Measurements from ENCODE around the gene CC2D2B. TPM values are rescaled to one million over a fixed set of nuclear protein-coding genes. Genes with fewer than 3 reads are reported as not detected.

The CC2D2B gene
- total and polyA plus RNA-seq, 2 experiments from 2014 or later = 0.24 to 0.92 TPM

GRCh38 chr10:95941115-95941514 is 33.3 kb downstream of the CC2D2B start (continued):
- no peak for TF ChIP-seq REST (IDR thresholded peaks at IDR 0.05; ENCODE audit: unreplicated experiment)

GRCh38 chr10:95963202-95963990 is 55.6 kb downstream of the CC2D2B start:
- no peak overlapping the region for H3K27ac ChIP-seq (ENCODE audit: low read depth)
- H3K9me2 ChIP-seq (ENCODE audit: insufficient read depth) = no peaks in the 10 kb centered on the region
- peaks cover 4% of the 10 kb centered on the region; the same call in 2 of the 3 replicates for H3K9me3 Mint-ChIP-seq
- H4K20me1 ChIP-seq (replicated peaks; ENCODE audit: insufficient read depth) = no peaks in the 10 kb centered on the region
- H3K4me3 ChIP-seq = no peak overlapping the region
- no peaks in the 10 kb centered on the region for H3K27me3 Mint-ChIP-seq (ENCODE audit: insufficient read depth, low read depth, poor library complexity)
- no peaks in the 10 kb centered on the region for H3K4me1 ChIP-seq (ENCODE audit: insufficient read depth)
- H3K36me3 ChIP-seq (ENCODE audit: insufficient read depth) = no peaks in the 10 kb centered on the region
- ATAC-seq (no peak), DNase-seq (ENCODE audit: low spot score) (no peak)
- H3K4me2 ChIP-seq = no peak overlapping the region
- no peaks in the 10 kb centered on the region for H3K27me3 ChIP-seq (ENCODE audit: insufficient read depth)
- no peak overlapping the region for H3K4me3 Mint-ChIP-seq
- H3K27ac Mint-ChIP-seq = no peak overlapping the region
- H3K36me3 Mint-ChIP-seq (ENCODE audit: low read depth) = peaks cover 2% of the 10 kb centered on the region; the same call in 2 of the 3 replicates
- no peaks in the 10 kb centered on the region for H3K79me2 ChIP-seq (replicated peaks; ENCODE audit: insufficient read depth)
- H2AFZ ChIP-seq = no peak overlapping the region
- H3K4me1 Mint-ChIP-seq = no peaks in the 10 kb centered on the region
- no peaks in the 10 kb centered on the region for H3F3A ChIP-seq (replicated peaks; ENCODE audit: low read depth)
- no peak for TF ChIP-seq ETS1 (IDR thresholded peaks at IDR 0.05)
- TF ChIP-seq EZH2phosphoT487 (IDR thresholded peaks at IDR 0.05; ENCODE audit: unreplicated experiment) = no peak
- no peak for TF ChIP-seq REST (IDR thresholded peaks at IDR 0.05; ENCODE audit: unreplicated experiment)
- TF ChIP-seq NANOG (IDR thresholded peaks at IDR 0.05; ENCODE audit: borderline replicate concordance) = no peak
- TF ChIP-seq EZH2 (IDR thresholded peaks at IDR 0.05; ENCODE audit: low read depth, unreplicated experiment) = no peak
- TF ChIP-seq STAT1 (IDR thresholded peaks at IDR 0.05; ENCODE audit: unreplicated experiment) = no peak
- no peak for TF ChIP-seq ZNF462 (CRISPR knock-in tag; IDR thresholded peaks at IDR 0.05)
- TF ChIP-seq CREB1 (CRISPR knock-in tag; IDR thresholded peaks at IDR 0.05; ENCODE audit: low read depth) = no peak
- TF ChIP-seq ZNF331 (CRISPR knock-in tag; IDR thresholded peaks at IDR 0.05; ENCODE audit: low read depth) = no peak

Data from GM23338 (cell line).